Measurements from ENCODE around the gene TCAF1. TPM values are rescaled to one million over a fixed set of nuclear protein-coding genes. Genes with fewer than 3 reads are reported as not detected.

The TCAF1 gene
- 29.7 and 32.7 TPM in 2 replicates for total RNA-seq

GRCh38 chr7:143901668-143902331, at the start of gene TCAF1:
TCAF1 (minus strand) TSS chr7:143902176; CDS start chr7:143876608, 25,568 bp downstream.

DNA sequence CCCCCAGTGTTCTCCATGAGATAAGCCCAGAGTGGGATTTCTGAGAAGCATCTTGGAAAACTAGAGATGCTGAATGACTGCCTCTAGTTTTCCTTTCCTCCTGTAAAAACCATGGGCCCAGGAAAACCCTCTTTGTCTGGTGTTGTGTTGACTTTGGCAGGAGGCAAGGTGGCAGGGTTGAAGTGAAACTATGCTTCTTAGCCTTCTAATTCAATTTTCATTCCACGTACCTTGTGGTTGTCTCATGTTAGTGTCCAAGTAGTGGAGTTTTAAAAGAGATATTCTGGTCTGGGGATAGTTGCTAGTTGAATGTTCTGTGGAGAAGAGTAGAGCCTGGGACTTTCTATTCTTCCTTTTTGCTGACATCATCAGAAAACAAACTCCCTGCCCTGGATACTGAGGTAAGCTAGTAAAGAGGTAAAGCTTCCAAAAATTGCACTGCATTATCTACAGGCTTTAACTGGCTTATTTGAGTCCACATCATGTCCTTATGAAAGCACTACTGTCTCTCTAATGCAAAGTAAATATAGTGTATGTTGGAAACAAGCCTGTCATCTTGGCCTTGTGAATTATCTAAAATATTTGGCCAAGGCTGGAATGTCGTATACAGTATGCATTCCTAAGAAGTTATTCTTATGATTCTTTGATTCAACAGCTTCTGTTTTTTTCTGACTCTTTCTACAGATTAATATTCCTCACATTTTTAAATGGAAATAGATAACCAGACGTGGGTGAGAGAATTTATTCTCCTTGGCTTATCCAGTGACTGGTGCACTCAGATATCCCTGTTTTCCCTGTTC, 32.8 kb upstream of the TCAF1 start, which contains the start of gene OR2F2:
Gene OR2F2, plus strand, starts transcription at position 708 of the 800 bp plus-strand sequence. Its CDS starts 0 bp downstream, at position 708.

Other genes starting within 250 kb of the TCAF1 start
- 0.07 TPM in 1 of 2 replicates, not detected in the other for gene CTAGE6, start 144.5 kb downstream of the TCAF1 start, total RNA-seq
- not detected in 2 replicates for gene OR2F2, start 33.1 kb upstream of the TCAF1 start, total RNA-seq
- gene OR2F1, start 52.7 kb upstream of the TCAF1 start, total RNA-seq = not detected in 2 replicates
- not detected in 2 replicates for gene OR6B1, start 98.1 kb upstream of the TCAF1 start, total RNA-seq
- gene OR2A5, start 146.8 kb upstream of the TCAF1 start, total RNA-seq = not detected in 2 replicates
- gene OR2A25, start 167.6 kb upstream of the TCAF1 start, total RNA-seq = not detected in 2 replicates
- gene OR2A12, start 184.1 kb upstream of the TCAF1 start, total RNA-seq = not detected in 2 replicates
- gene OR2A2, start 207.4 kb upstream of the TCAF1 start, total RNA-seq = not detected in 2 replicates
- gene OR2A14, start 221.0 kb upstream of the TCAF1 start, total RNA-seq = not detected in 2 replicates

All from airway epithelial cell (primary cell).